Lung (tissue), 12 donors: ENCODE measurements around the gene BUD23. TPM values are rescaled to one million over a fixed set of nuclear protein-coding genes. Genes with fewer than 3 reads are reported as not detected.

Source experiments
- ATAC-seq: fragments of 200-7000 bp; cut with Tn5 transposase; one replicate; pipeline ENCODE4 v1.9.1; 2020; ENCODE audit warnings: moderate number of reproducible peaks; ENCODE audit not compliant: insufficient read depth, low FRiP score
- DNase-seq, 3 donors: peaks; one replicate each; pipeline ENCODE4 v3.0.0-alpha.2; 2013 to 2017
- H3K27ac ChIP-seq, 2 donors: one replicate each; pipeline ENCODE4 v1.5.1; 2013; ENCODE audit warnings: mild to moderate bottlenecking in 2 of 2, moderate library complexity in 2 of 2, control low read depth in 1 of 2, inconsistent platforms in 1 of 2, low read depth in 1 of 2, low read length in 1 of 2
- H3K27me3 ChIP-seq, 3 donors: one replicate each; pipeline ENCODE4 v1.5.1; 2013; ENCODE audit warnings: low read length in 2 of 3; ENCODE audit not compliant: control insufficient read depth in 3 of 3, insufficient read depth in 3 of 3
- H3K36me3 ChIP-seq, 4 donors: one replicate each; pipeline ENCODE4 v1.5.1; 2013; ENCODE audit warnings: low read length in 4 of 4, mild to moderate bottlenecking in 1 of 4, moderate library complexity in 1 of 4; ENCODE audit not compliant: control insufficient read depth in 4 of 4, insufficient read depth in 4 of 4
- H3K4me1 ChIP-seq, 5 donors: one replicate each; pipeline ENCODE4 v1.5.1; 2013; ENCODE audit warnings: low read length in 5 of 5, mild to moderate bottlenecking in 2 of 5, moderate library complexity in 1 of 5; ENCODE audit not compliant: control insufficient read depth in 5 of 5, insufficient read depth in 5 of 5
- H3K4me3 ChIP-seq: one replicate; pipeline ENCODE4 v1.5.1; 2013; ENCODE audit warnings: mild to moderate bottlenecking, control low read depth, moderate library complexity
- H3K9ac ChIP-seq, 2 donors: one replicate each; pipeline ENCODE4 v1.5.1; 2013; ENCODE audit warnings: low read length in 2 of 2, control low read depth in 1 of 2; ENCODE audit not compliant: insufficient read depth in 1 of 2
- H3K9me3 ChIP-seq, 4 donors: one replicate each; pipeline ENCODE4 v1.5.1; 2013; ENCODE audit warnings: low read length in 3 of 4, mild to moderate bottlenecking in 1 of 4, moderate library complexity in 1 of 4; ENCODE audit not compliant: control insufficient read depth in 4 of 4, insufficient read depth in 3 of 4
- CTCF ChIP-seq: IDR thresholded peaks from 2 replicates; pipeline ENCODE4 v1.5.1; 2012; ENCODE audit warnings: mild to moderate bottlenecking; ENCODE audit errors: control extremely low read depth, extremely low read depth
- WGBS, 2 donors: extraction: QIAGEN DNeasy Blood & Tissue Kit; methylation state at CpG; one replicate each; pipeline ENCODE4 v1.1.7; 2013; 5-methylcytosine and 5-hydroxymethylcytosine counted together
- polyA plus RNA-seq, 2 donors: library from polyadenylated mRNA; stranded (reverse); fragments of 200-250 nt; gene quantifications; one replicate each; pipeline ENCODE4 v1.2.1, GENCODE V29; 2013
- total RNA-seq, 2 donors: library from RNA; depleted of rRNA in 1 of 2; stranded (reverse); fragments of >200 nt in 1 of 2; gene quantifications; one replicate each; pipeline ENCODE4 v1.2.1, GENCODE V29; 2014 to 2021
- donor health status: control.
- donor health status: control.
- donor health status: Bipolar disorder and iron deficiency.
- donor health status: healthy.
- donor health status: DM: yes; HTN: yes; CAD: no.

BUD23 gene
- total and polyA plus RNA-seq, 4 donors: 33.5 to 118 (median 74.2) TPM

GRCh38 chr7:73701357-73701995 is 18.1 kb downstream of the BUD23 start:
- Histone ChIP-seq H3K27ac (no peak overlapping the region), H3K9me3 (no peaks in the 10 kb centered on the region), H3K4me3 (no peak overlapping the region), H3K4me1 (peaks cover 0 to 11% (median 0%) of the 10 kb centered on the region in 5 donors), H3K36me3 (peaks cover 0 to 32% (median 9%) of the 10 kb centered on the region in 4 donors), H3K9ac (no peak overlapping the region), H3K27me3 (no peaks in the 10 kb centered on the region)
- 70 to 79% methylated on average over 13 of the region's 13 CpGs for WGBS, 2 donors
- no peak for TF ChIP-seq CTCF
- ATAC-seq: no peak
- peak in 1 of 3 donors; percentile 32 for DNase-seq

- H3K36me3 ChIP-seq: peaks cover 0 to 26% (median 6%) of the 10 kb centered on the region in 4 donors
- H3K9me3 ChIP-seq: no peaks in the 10 kb centered on the region
- peaks cover 0 to 11% (median 0%) of the 10 kb centered on the region in 5 donors for H3K4me1 ChIP-seq
- H3K27me3 ChIP-seq: no peaks in the 10 kb centered on the region
- DNase-seq: no peak
- WGBS, 2 donors: 72 to 75% methylated on average over 8 of the region's 8 CpGs
- no peak overlapping the region for H3K27ac ChIP-seq
- no peak for ATAC-seq
- no peak overlapping the region for H3K4me3 ChIP-seq
- H3K9ac ChIP-seq: no peak overlapping the region
- no peak for TF ChIP-seq CTCF
Observed at GRCh38 chr7:73702226-73702625, 18.8 kb downstream of the BUD23 start.

- 91 to 92% methylated on average over 18 of the region's 18 CpGs for WGBS, 2 donors
- Histone ChIP-seq H3K27ac (no peak overlapping the region), H3K9ac (no peak overlapping the region), H3K4me1 (peaks cover 0 to 11% (median 0%) of the 10 kb centered on the region in 5 donors), H3K27me3 (no peaks in the 10 kb centered on the region), H3K36me3 (peaks cover 0 to 22% (median 5%) of the 10 kb centered on the region in 4 donors), H3K9me3 (no peaks in the 10 kb centered on the region), H3K4me3 (no peak overlapping the region)
- no peak for TF ChIP-seq CTCF
- no peak for ATAC-seq
- DNase-seq: no peak
Observed at GRCh38 chr7:73702665-73703064, 19.3 kb downstream of the BUD23 start.
